Hepatocyte (in vitro differentiated cells): ENCODE data around the gene BRAP. TPM values are rescaled to one million over a fixed set of nuclear protein-coding genes. Genes with fewer than 3 reads are reported as not detected.
"Not testable (repeated sequence)": the region's sequence is repeated elsewhere in the genome, so short reads cannot be mapped to it uniquely, and the experiment has no call there.

Source experiments
- DNase-seq: peaks from one replicate; pipeline ENCODE4 v3.0.0-alpha.2; 2016; ENCODE audit warnings: low spot score
- H2AFZ ChIP-seq: fragments of 200-600 bp; sonication (generic); 2 replicates; pipeline ENCODE4 v1.6.0; 2016; ENCODE audit warnings: antibody characterized with exemption, mild to moderate bottlenecking
- H3K27ac ChIP-seq: fragments of 200-600 bp; sonication (generic); 2 replicates; pipeline ENCODE4 v1.5.1; 2016; ENCODE audit warnings: mild to moderate bottlenecking
- H3K27me3 ChIP-seq: fragments of 200-600 bp; sonication (generic); 2 replicates; pipeline ENCODE4 v1.6.1; 2016
- H3K36me3 ChIP-seq: fragments of 200-600 bp; sonication (generic); replicated peaks from 2 replicates; pipeline ENCODE4 v1.5.1; 2016; ENCODE audit warnings: low read depth; ENCODE audit not compliant: insufficient read depth
- H3K4me1 ChIP-seq: fragments of 200-600 bp; sonication (generic); 2 replicates; pipeline ENCODE4 v1.5.1; 2016; ENCODE audit warnings: mild to moderate bottlenecking, moderate library complexity; ENCODE audit not compliant: insufficient read depth
- H3K4me2 ChIP-seq: fragments of 200-600 bp; sonication (generic); 2 replicates; pipeline ENCODE4 v1.6.0; 2016
- H3K4me3 ChIP-seq: fragments of 200-600 bp; sonication (generic); 2 replicates; pipeline ENCODE4 v1.5.1; 2016; ENCODE audit warnings: mild to moderate bottlenecking
- H3K79me2 ChIP-seq: fragments of 200-600 bp; sonication (generic); 2 replicates; pipeline ENCODE4 v1.6.0; 2017; ENCODE audit warnings: mild to moderate bottlenecking
- H3K9me2 ChIP-seq: fragments of 200-600 bp; sonication (generic); replicated peaks from 2 replicates; pipeline ENCODE4 v1.6.0; 2017; ENCODE audit warnings: mild to moderate bottlenecking; ENCODE audit not compliant: insufficient read depth
- H3K9me3 ChIP-seq: fragments of 200-600 bp; sonication (generic); 2 replicates; pipeline ENCODE4 v1.5.1; 2016; ENCODE audit warnings: low read depth, mild to moderate bottlenecking
- H4K20me1 ChIP-seq: fragments of 200-600 bp; sonication (generic); 2 replicates; pipeline ENCODE4 v1.6.0; 2016; ENCODE audit warnings: mild to moderate bottlenecking; ENCODE audit not compliant: insufficient read depth, poor library complexity, severe bottlenecking
- EZH2 ChIP-seq: fragments of 200-600 bp; sonication (generic); IDR thresholded peaks from 2 replicates; pipeline ENCODE4 v1.6.1; 2016; ENCODE audit warnings: antibody characterized with exemption, mild to moderate bottlenecking, borderline replicate concordance
- EZH2phosphoT487 ChIP-seq: fragments of 200-600 bp; sonication (generic); IDR thresholded peaks from one replicate; pipeline ENCODE4 v1.6.1; 2018; ENCODE audit warnings: antibody characterized with exemption, mild to moderate bottlenecking, low read depth, moderate library complexity; ENCODE audit not compliant: unreplicated experiment, severe bottlenecking
- WGBS: methylation state at CpG from one replicate; pipeline ENCODE4 v1.1.6; 2016; ENCODE audit warnings: low lambda C conversion rate; ENCODE audit errors: missing lambda C conversion rate; 5-methylcytosine and 5-hydroxymethylcytosine counted together
- polyA plus RNA-seq: library from polyadenylated mRNA; unstranded; fragments of >200 nt; fragmentation: Nextera tagmentation; extraction: Ambion mirVana; gene quantifications from 2 replicates; pipeline ENCODE4 v1.2.1, GENCODE V29; 2016
- total RNA-seq: library from RNA; depleted of rRNA; stranded (reverse); fragments of >200 nt; gene quantifications from 2 replicates; pipeline ENCODE4 v1.2.3, GENCODE V29; 2014
- TF ChIP-seq, protein P1 (sequence below): fragments of 200-600 bp; sonication (generic); IDR thresholded peaks from 2 replicates; pipeline ENCODE4 v1.5.1; 2016; ENCODE audit warnings: antibody characterized with exemption, mild to moderate bottlenecking; ENCODE audit not compliant: poor library complexity

Gene BRAP
- total and polyA plus RNA-seq, 2 experiments from 2014 or later: 13.9 to 16.8 TPM

DNA sequence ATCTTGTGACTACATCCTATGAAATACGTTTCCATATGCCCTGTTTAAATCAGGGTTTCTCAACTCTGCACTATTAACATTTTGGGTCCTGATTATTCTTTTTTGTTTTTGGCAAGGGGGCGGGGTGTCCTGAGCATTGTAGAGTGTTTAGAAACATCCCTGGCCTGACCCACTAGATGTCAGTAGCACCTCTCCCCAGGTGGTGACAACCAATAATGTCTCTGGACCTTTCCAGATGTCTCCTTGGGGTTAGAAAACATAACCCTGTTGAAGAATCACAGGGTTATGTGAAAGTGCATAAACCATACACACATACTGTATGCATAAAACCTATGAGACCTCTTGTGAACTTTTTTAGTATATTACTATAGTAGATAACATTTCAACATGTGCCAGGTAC is 1.5 kb upstream of the BRAP start:
- DNase-seq: peak; percentile 13
- no peaks in the 10 kb centered on the region for H3K36me3 ChIP-seq
- H2AFZ ChIP-seq: no peak overlapping the region
- peaks cover 22% of the 10 kb centered on the region for H3K4me1 ChIP-seq
- no peaks in the 10 kb centered on the region for H3K9me2 ChIP-seq
- H3K4me2 ChIP-seq: peak overlapping the region; percentile 90
- no peaks in the 10 kb centered on the region for H3K27me3 ChIP-seq
- no peak overlapping the region for H3K4me3 ChIP-seq
- H4K20me1 ChIP-seq: peaks cover 7% of the 10 kb centered on the region
- H3K9me3 ChIP-seq: no peaks in the 10 kb centered on the region
- H3K27ac ChIP-seq: peak overlapping the region; percentile 81
- H3K79me2 ChIP-seq: peaks cover 43% of the 10 kb centered on the region
- 81% methylated on average over 2 of the region's 2 CpGs for WGBS
- TF ChIP-seq, protein P1, sequence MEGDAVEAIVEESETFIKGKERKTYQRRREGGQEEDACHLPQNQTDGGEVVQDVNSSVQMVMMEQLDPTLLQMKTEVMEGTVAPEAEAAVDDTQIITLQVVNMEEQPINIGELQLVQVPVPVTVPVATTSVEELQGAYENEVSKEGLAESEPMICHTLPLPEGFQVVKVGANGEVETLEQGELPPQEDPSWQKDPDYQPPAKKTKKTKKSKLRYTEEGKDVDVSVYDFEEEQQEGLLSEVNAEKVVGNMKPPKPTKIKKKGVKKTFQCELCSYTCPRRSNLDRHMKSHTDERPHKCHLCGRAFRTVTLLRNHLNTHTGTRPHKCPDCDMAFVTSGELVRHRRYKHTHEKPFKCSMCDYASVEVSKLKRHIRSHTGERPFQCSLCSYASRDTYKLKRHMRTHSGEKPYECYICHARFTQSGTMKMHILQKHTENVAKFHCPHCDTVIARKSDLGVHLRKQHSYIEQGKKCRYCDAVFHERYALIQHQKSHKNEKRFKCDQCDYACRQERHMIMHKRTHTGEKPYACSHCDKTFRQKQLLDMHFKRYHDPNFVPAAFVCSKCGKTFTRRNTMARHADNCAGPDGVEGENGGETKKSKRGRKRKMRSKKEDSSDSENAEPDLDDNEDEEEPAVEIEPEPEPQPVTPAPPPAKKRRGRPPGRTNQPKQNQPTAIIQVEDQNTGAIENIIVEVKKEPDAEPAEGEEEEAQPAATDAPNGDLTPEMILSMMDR: peak; percentile 17
- no peak for TF ChIP-seq EZH2

DNA sequence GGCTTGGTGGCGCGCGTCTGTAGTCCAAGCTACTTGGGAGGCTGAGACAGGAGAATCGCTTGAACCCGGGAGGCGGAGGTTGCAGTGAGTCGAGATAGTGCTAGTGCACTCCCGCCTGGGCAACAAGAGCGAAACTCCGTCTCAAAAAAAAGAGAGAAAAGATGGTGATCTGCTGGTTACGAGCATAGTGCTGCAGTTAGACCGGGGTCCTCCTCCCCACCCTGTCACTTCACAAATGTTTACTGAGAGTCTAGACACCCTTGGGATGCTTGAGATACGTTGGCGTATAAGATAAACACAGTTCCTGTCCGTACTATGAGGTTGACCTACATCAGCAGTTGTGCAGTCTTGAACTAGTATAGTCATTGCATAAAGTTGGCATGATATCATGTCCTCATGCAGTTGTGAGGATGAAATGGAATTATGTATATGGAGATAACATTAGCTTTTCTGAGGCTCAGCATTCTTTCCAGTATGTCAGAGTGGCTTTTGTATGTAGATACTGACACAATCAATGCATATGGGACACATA is 884 bp upstream of the BRAP start:
- Histone ChIP-seq H3K4me2 (peak overlapping the region; percentile 90), H4K20me1 (peaks cover 7% of the 10 kb centered on the region), H3K9me3 (no peaks in the 10 kb centered on the region), H3K36me3 (no peaks in the 10 kb centered on the region), H3K9me2 (no peaks in the 10 kb centered on the region), H2AFZ (peak overlapping the region; percentile 94), H3K4me1 (peaks cover 22% of the 10 kb centered on the region), H3K27me3 (no peaks in the 10 kb centered on the region), H3K4me3 (peak overlapping the region; percentile 78), H3K79me2 (peaks cover 43% of the 10 kb centered on the region), H3K27ac (peak overlapping the region; percentile 81)
- DNase-seq: no peak
- no peak for TF ChIP-seq EZH2phosphoT487
- TF ChIP-seq EZH2: no peak
- TF ChIP-seq, protein P1: no peak
- 46% methylated on average over 15 of the region's 15 CpGs for WGBS

DNA sequence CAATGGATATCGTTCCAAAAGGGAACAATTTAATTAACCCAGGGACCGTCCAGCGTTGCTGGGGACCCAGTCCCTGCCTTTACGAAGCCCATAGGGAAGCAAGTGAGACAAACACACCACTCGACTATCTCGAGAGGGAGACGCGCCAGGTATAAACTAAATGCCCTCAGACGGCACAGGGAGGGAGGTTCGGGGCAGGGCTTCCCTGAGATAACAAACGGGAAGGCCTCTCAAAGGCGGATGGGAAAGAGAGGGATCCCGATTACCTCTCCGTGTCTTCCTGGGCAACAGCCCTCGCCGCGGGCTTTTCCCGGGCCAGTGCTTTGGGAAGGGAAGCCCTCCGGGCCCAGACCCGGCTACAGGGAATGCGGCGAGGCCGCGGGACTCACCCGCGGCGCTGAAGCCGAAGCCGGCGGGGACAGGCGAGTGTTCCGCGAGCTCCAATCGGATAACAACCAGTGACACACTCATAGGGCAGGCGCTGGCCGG is 390 bp downstream of the BRAP start:
- H4K20me1 ChIP-seq: peaks cover 7% of the 10 kb centered on the region
- peaks cover 43% of the 10 kb centered on the region for H3K79me2 ChIP-seq
- peak; percentile 54 for DNase-seq
- TF ChIP-seq EZH2phosphoT487 (no peak), EZH2 (no peak)
- TF ChIP-seq, protein P1: no peak
- H3K9me2 ChIP-seq: no peaks in the 10 kb centered on the region
- H3K4me3 ChIP-seq: peak overlapping the region; percentile 76
- H2AFZ ChIP-seq: peak overlapping the region; percentile 50
- H3K27me3 ChIP-seq: no peaks in the 10 kb centered on the region
- peak overlapping the region; percentile 89 for H3K4me2 ChIP-seq
- peaks cover 22% of the 10 kb centered on the region for H3K4me1 ChIP-seq
- peak overlapping the region; percentile 81 for H3K27ac ChIP-seq
- no peaks in the 10 kb centered on the region for H3K9me3 ChIP-seq
- 1% methylated on average over 36 of the region's 36 CpGs for whole genome bisulfite sequencing
- H3K36me3 ChIP-seq: no peaks in the 10 kb centered on the region

DNA sequence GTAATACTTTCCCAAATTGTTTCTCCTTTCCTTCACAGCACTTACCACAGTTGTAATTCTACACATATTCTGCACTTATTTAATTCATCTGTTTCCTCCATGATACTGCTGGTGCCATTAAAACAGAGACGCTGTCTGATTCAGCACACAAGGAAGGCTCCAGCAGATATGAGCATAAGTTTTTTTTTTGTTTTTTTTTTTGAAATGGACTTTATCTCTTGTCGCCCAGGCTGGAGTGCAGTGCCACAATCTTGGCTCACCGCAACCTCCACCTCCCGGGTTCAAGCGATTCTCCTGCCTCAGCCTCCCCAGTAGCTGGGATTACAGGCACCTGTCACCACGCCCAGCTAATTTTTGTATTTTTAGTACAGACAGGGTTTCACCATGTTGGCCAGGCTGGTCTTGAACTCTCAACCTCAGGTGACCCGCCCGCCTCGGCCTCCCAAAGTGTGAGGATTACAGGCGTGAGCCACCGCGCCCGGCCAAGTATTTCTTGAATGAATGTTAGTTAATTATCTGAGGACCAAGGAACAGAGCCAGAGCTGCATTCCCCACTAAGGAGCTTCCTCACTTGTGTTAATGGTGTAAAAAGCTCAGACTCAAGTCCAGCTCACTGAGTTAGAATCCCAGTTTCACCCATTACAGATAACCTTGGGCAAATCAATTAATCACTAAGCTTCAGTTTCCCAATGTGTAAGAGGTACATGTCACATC is 1.1 kb downstream of the BRAP start:
- H3K9me2 ChIP-seq, H3K36me3 ChIP-seq, H3K9me3 ChIP-seq, H3K27me3 ChIP-seq, H4K20me1 ChIP-seq, DNase-seq: not testable (repeated sequence)
- H3K79me2 ChIP-seq: peaks cover 43% of the 10 kb centered on the region
- H3K27ac ChIP-seq: peak overlapping the region; percentile 81
- H3K4me3 ChIP-seq: peak overlapping the region; percentile 76
- peaks cover 22% of the 10 kb centered on the region for H3K4me1 ChIP-seq
- peak overlapping the region; percentile 50 for H2AFZ ChIP-seq
- 86% methylated on average over 13 of the region's 13 CpGs for WGBS
- H3K4me2 ChIP-seq: peak overlapping the region; percentile 89
